HL-60 (cell line): ENCODE data around the gene C11orf71.

Experiments used
- DNase-seq, 2 experiments: peaks; one replicate each; pipeline ENCODE4 v3.0.0-alpha.2; 2010 to 2020; ENCODE audit warnings: low read depth in 1 of 2, low spot score in 1 of 2
- H3K27ac ChIP-seq: fragments of 250-450 bp; sonication (Bioruptor Pico); replicated peaks from 2 replicates; pipeline ENCODE4 v1.5.1; 2020; ENCODE audit warnings: mild to moderate bottlenecking, moderate library complexity
- H3K27me3 ChIP-seq: fragments of 250-450 bp; sonication (Bioruptor Pico); 2 replicates; pipeline ENCODE4 v1.5.1; 2021; ENCODE audit warnings: mild to moderate bottlenecking, moderate library complexity; ENCODE audit not compliant: insufficient read depth, poor library complexity, severe bottlenecking
- H3K4me3 ChIP-seq: replicated peaks from 2 replicates; pipeline ENCODE4 v1.5.1; 2011; ENCODE audit warnings: mild to moderate bottlenecking, control low read depth, low read length; ENCODE audit not compliant: insufficient read depth
- CTCF ChIP-seq: IDR thresholded peaks from one replicate; pipeline ENCODE4 v1.5.1; 2011; ENCODE audit warnings: low read length, control low read depth, inconsistent platforms; ENCODE audit not compliant: insufficient read depth
- GABPA ChIP-seq: IDR thresholded peaks from 2 replicates; pipeline ENCODE4 v1.6.1; 2012; ENCODE audit warnings: low read depth
- POLR2AphosphoS5 ChIP-seq: IDR thresholded peaks from 2 replicates; pipeline ENCODE4 v1.6.1; 2012; ENCODE audit warnings: low read depth
- REST ChIP-seq: IDR thresholded peaks from 2 replicates; pipeline ENCODE4 v1.6.1; 2012; ENCODE audit warnings: low read depth; ENCODE audit not compliant: insufficient replicate concordance
- SPI1 ChIP-seq: IDR thresholded peaks from 2 replicates; pipeline ENCODE4 v1.6.1; 2012; ENCODE audit warnings: low read depth, mild to moderate bottlenecking, borderline replicate concordance

C11orf71 gene

GRCh38 chr11:114375052-114375451 lies 25.3 kb downstream of the C11orf71 start:
- no peak overlapping the region for H3K27ac ChIP-seq
- no peak for TF ChIP-seq CTCF
- no peak for TF ChIP-seq SPI1
- TF ChIP-seq GABPA: no peak
- no peak for TF ChIP-seq REST
- no peak for TF ChIP-seq POLR2AphosphoS5
- H3K4me3 ChIP-seq: no peak overlapping the region
- DNase-seq: no peak
- peaks cover 7% of the 10 kb centered on the region for H3K27me3 ChIP-seq

- TF ChIP-seq REST: no peak
- TF ChIP-seq SPI1: no peak
- no peak for TF ChIP-seq GABPA
- no peak for TF ChIP-seq CTCF
- TF ChIP-seq POLR2AphosphoS5: no peak
- Histone ChIP-seq H3K4me3 (no peak overlapping the region), H3K27ac (no peak overlapping the region), H3K27me3 (peaks cover 7% of the 10 kb centered on the region)
- no peak for DNase-seq
Observed at GRCh38 chr11:114368918-114369680, 31.2 kb downstream of the C11orf71 start.

GRCh38 chr11:114367244-114367957 lies 32.9 kb downstream of the C11orf71 start:
- H3K4me3 ChIP-seq: no peak overlapping the region
- no peak for TF ChIP-seq GABPA
- TF ChIP-seq REST: no peak
- no peak for TF ChIP-seq POLR2AphosphoS5
- no peak for TF ChIP-seq CTCF
- no peak for TF ChIP-seq SPI1
- no peak overlapping the region for H3K27ac ChIP-seq
- DNase-seq: no peak
- peaks cover 3% of the 10 kb centered on the region for H3K27me3 ChIP-seq
